ENCODE results near the gene LATS2. TPM values are rescaled to one million over a fixed set of nuclear protein-coding genes. Genes with fewer than 3 reads are reported as not detected.

The LATS2 gene
- total and polyA plus RNA-seq, 12 donors = 9.7 to 46.1 (median 25.2) TPM

- H3K27ac ChIP-seq = no peak overlapping the region
- ATAC-seq = no peak
- H3K36me3 ChIP-seq = peaks cover 6 to 100% (median 83%) of the 10 kb centered on the region in 9 donors
- no peak for DNase-seq
- H3K4me1 ChIP-seq = no peaks in the 10 kb centered on the region
- H3K27me3 ChIP-seq = no peaks in the 10 kb centered on the region
- H3K9me3 ChIP-seq = no peaks in the 10 kb centered on the region
- 91 to 92% methylated on average over 2 of the region's 2 CpGs for WGBS, 2 donors
- no peak for TF ChIP-seq CTCF (IDR thresholded peaks at IDR 0.05)
- H3K4me3 ChIP-seq = no peak overlapping the region
- intact Hi-C loops (cut with DNase I) = no loop called here
Measured at GRCh38 chr13:20977394-20977793, 84.0 kb downstream of the LATS2 start.

- Histone ChIP-seq H3K4me3 (no peak overlapping the region), H3K27ac (no peak overlapping the region), H3K27me3 (no peaks in the 10 kb centered on the region), H3K36me3 (peaks cover 0 to 85% (median 64%) of the 10 kb centered on the region in 9 donors), H3K9me3 (no peaks in the 10 kb centered on the region), H3K4me1 (no peaks in the 10 kb centered on the region)
- ATAC-seq (peak in 1 of 8 donors; percentile 16), DNase-seq (no peak)
- intact Hi-C loops (cut with DNase I) = no loop called here
- 91 to 96% methylated on average over 20 of the region's 20 CpGs for WGBS, 2 donors
- TF ChIP-seq CTCF (IDR thresholded peaks at IDR 0.05) = no peak
Measured at GRCh38 chr13:20974981-20975585, 86.3 kb downstream of the LATS2 start.

GRCh38 chr13:20973886-20974425 is 87.4 kb downstream of the LATS2 start:
- 77 to 81% methylated on average over 8 of the region's 8 CpGs for WGBS, 2 donors
- DNase-seq (no peak), ATAC-seq (no peak)
- Histone ChIP-seq H3K36me3 (peaks cover 0 to 74% (median 54%) of the 10 kb centered on the region in 9 donors), H3K27ac (no peak overlapping the region), H3K4me3 (no peak overlapping the region), H3K4me1 (peaks cover 0 to 4% (median 0%) of the 10 kb centered on the region in 9 donors), H3K27me3 (no peaks in the 10 kb centered on the region), H3K9me3 (no peaks in the 10 kb centered on the region)
- TF ChIP-seq CTCF (IDR thresholded peaks at IDR 0.05) = no peak
- intact Hi-C loops (cut with DNase I) = no loop called here

- no peak for DNase-seq
- H3K36me3 ChIP-seq = peaks cover 0 to 62% (median 44%) of the 10 kb centered on the region in 9 donors
- H3K9me3 ChIP-seq = no peaks in the 10 kb centered on the region
- no peaks in the 10 kb centered on the region for H3K27me3 ChIP-seq
- TF ChIP-seq CTCF (IDR thresholded peaks at IDR 0.05) = no peak
- no peak overlapping the region for H3K4me3 ChIP-seq
- H3K4me1 ChIP-seq = peaks cover 0 to 8% (median 0%) of the 10 kb centered on the region in 9 donors
- no peak overlapping the region for H3K27ac ChIP-seq
- 92 to 93% methylated on average over 2 of the region's 2 CpGs for WGBS, 2 donors
- ATAC-seq = no peak
- intact Hi-C loops (cut with DNase I) = no loop called here
Measured at GRCh38 chr13:20972731-20973130, 88.7 kb downstream of the LATS2 start.
